Fibroblast of the aortic adventitia (primary cell): ENCODE data around the gene DVL2. TPM values are rescaled to one million over a fixed set of nuclear protein-coding genes. Genes with fewer than 3 reads are reported as not detected.
A peak's percentile ranks its signal among the peaks of the same experiment; 100 is the strongest.

Experiments used
- DNase-seq: peaks from one replicate; pipeline ENCODE4 v3.0.0-alpha.2; 2010; ENCODE audit warnings: low read depth
- H3K4me3 ChIP-seq: 2 replicates; pipeline ENCODE4 v1.5.1; 2011; ENCODE audit warnings: low read depth, mild to moderate bottlenecking, control low read depth, low read length, moderate library complexity
- CTCF ChIP-seq: IDR thresholded peaks from 2 replicates; pipeline ENCODE4 v1.5.1; 2011; ENCODE audit warnings: mild to moderate bottlenecking, low read length, control low read depth, inconsistent platforms; ENCODE audit not compliant: insufficient read depth
- total RNA-seq: library from RNA; depleted of rRNA; stranded (reverse); fragments of >200 nt; gene quantifications from 2 replicates; pipeline ENCODE4 v1.2.3, GENCODE V29; 2012; ENCODE audit warnings: low replicate concordance

Gene DVL2
- total RNA-seq, 1 donor = 67.7 TPM

GRCh38 chr17:7208754-7209460, 25.4 kb downstream of the DVL2 start:
- no peak for DNase-seq
- TF ChIP-seq CTCF = no peak
- no peak overlapping the region for H3K4me3 ChIP-seq

GRCh38 chr17:7208027-7208571, 26.2 kb downstream of the DVL2 start:
- DNase-seq = no peak
- no peak overlapping the region for H3K4me3 ChIP-seq
- TF ChIP-seq CTCF = no peak

- no peak overlapping the region for H3K4me3 ChIP-seq
- peak; percentile 40 for DNase-seq
- no peak for TF ChIP-seq CTCF
Observed at GRCh38 chr17:7207120-7208001, 27.0 kb downstream of the DVL2 start.

GRCh38 chr17:7205561-7205960, 28.8 kb downstream of the DVL2 start:
- peak overlapping the region; percentile 69 for H3K4me3 ChIP-seq
- TF ChIP-seq CTCF = no peak
- no peak for DNase-seq

GRCh38 chr17:7204828-7205461, 29.4 kb downstream of the DVL2 start:
- peak; percentile 75 for DNase-seq
- peak overlapping the region; percentile 69 for H3K4me3 ChIP-seq
- no peak for TF ChIP-seq CTCF

GRCh38 chr17:7204336-7204735, 30.0 kb downstream of the DVL2 start:
- no peak for DNase-seq
- no peak overlapping the region for H3K4me3 ChIP-seq
- TF ChIP-seq CTCF = no peak
